Fibroblast of the aortic adventitia (primary cell): ENCODE measurements around the gene CLEC5A. TPM values are rescaled to one million over a fixed set of nuclear protein-coding genes. Genes with fewer than 3 reads are reported as not detected.

Experiments used
- DNase-seq: peaks from one replicate; pipeline ENCODE4 v3.0.0-alpha.2; 2010; ENCODE audit warnings: low read depth
- H3K4me3 ChIP-seq: 2 replicates; pipeline ENCODE4 v1.5.1; 2011; ENCODE audit warnings: low read depth, mild to moderate bottlenecking, control low read depth, low read length, moderate library complexity
- total RNA-seq: library from RNA; depleted of rRNA; stranded (reverse); fragments of >200 nt; gene quantifications from 2 replicates; pipeline ENCODE4 v1.2.3, GENCODE V29; 2012; ENCODE audit warnings: low replicate concordance
- TF ChIP-seq, protein P1 (sequence below): IDR thresholded peaks from 2 replicates; pipeline ENCODE4 v1.5.1; 2011; ENCODE audit warnings: mild to moderate bottlenecking, low read length, control low read depth, inconsistent platforms; ENCODE audit not compliant: insufficient read depth

CLEC5A gene
- total RNA-seq, 1 donor, result not detected

DNA sequence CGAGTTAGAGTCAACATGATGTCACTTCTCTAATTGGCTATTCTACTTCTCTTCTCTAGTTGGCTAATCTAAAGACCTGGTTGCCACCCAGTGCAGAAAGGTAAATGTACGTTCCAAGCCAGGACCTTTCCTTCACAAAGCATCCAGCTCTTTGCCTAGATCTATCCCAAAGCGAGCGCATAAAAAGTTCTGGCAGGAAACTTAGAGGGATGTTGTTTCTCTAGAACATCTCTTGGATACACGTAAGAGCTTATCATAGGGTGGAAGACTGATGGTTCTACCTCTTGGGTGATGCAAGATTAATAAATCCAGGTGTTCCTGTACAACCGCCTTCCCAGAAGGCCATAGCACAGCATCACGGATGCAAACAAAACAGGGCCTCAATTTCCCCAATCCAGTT, 26.9 kb upstream of the CLEC5A start, which contains the start of gene TAS2R38:
TSS of gene TAS2R38 (minus strand) at position 101 of the 400 bp plus-strand sequence. CDS start at position 17, 84 bp downstream.
- H3K4me3 ChIP-seq, result no peak within 1 kb of the TSS
- TF ChIP-seq, protein P1, sequence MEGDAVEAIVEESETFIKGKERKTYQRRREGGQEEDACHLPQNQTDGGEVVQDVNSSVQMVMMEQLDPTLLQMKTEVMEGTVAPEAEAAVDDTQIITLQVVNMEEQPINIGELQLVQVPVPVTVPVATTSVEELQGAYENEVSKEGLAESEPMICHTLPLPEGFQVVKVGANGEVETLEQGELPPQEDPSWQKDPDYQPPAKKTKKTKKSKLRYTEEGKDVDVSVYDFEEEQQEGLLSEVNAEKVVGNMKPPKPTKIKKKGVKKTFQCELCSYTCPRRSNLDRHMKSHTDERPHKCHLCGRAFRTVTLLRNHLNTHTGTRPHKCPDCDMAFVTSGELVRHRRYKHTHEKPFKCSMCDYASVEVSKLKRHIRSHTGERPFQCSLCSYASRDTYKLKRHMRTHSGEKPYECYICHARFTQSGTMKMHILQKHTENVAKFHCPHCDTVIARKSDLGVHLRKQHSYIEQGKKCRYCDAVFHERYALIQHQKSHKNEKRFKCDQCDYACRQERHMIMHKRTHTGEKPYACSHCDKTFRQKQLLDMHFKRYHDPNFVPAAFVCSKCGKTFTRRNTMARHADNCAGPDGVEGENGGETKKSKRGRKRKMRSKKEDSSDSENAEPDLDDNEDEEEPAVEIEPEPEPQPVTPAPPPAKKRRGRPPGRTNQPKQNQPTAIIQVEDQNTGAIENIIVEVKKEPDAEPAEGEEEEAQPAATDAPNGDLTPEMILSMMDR, result no peak
- no peak for DNase-seq

DNA sequence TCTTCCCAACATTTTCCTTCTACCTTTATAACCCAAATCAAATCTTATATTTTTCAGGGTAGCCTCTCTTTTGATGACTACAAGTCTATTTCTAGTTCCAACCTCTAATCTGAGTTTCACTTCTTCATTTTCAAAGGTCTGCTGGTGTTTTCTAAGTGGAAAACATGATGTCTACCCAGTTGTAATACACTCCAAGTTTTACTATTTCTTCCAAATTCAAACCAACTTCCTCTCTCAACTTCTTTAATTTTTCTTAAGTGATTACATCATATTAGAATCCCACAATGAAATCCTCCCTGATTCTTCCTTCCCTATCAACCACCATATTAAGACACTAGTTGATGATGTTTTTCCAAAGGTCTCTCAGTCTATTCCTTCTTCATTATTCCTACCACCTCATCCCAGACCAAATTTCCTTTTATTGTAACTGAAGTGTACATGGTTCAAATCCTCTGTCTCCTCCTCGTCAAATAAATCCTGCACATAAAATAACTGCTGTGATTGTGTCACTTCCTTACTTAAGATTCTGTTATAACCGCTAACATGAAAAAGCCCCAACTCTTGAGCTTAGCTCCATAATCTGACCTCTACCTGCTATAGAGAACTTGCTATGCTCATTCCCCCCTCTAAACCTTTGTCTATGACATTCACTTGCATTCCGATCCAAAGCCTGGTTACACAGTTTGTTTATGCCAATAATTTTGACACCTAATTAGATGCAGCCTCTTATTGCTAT, 14.1 kb upstream of the CLEC5A start:
- H3K4me3 ChIP-seq, result no peak overlapping the region
- TF ChIP-seq, protein P1, result no peak
- DNase-seq, result no peak

DNA sequence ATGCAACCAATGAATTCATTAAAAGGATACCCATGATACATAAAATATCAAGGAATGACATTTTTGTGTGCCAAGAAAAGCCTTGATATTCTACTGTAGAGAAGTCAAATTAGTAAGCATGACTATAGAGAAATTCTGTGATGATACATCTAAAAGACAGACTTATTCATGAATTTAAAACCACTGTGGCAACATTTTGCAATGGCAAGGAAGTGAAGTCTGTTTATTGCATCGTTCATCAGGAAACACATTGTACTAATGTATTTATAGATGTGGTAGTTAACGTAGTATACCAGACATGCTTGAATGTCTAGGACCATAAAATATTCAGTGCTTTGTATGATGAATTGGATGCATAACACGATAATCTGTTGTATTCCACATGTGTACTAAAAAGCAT, 9.3 kb upstream of the CLEC5A start:
- TF ChIP-seq, protein P1, result no peak
- no peak overlapping the region for H3K4me3 ChIP-seq
- no peak for DNase-seq

DNA sequence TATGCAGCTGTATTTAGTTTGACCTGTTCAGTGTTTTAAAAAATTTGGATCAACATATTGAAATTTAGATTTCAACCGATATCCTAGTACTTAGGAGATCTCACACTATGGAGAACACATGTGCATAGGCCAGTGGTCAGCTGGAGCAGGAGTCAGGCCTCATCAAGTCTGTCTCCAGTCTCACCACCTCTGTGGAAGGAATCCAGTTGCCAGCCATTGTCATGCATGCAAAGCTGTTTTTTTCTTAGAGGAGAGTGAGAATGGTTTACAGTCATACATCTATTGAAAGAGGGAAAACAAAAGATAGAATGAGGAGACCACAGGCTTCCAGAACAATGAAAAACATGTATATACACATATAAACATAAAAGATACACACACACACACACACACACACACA, 7.6 kb upstream of the CLEC5A start:
- H3K4me3 ChIP-seq, result no peak overlapping the region
- DNase-seq, result no peak
- TF ChIP-seq, protein P1, result no peak

DNA sequence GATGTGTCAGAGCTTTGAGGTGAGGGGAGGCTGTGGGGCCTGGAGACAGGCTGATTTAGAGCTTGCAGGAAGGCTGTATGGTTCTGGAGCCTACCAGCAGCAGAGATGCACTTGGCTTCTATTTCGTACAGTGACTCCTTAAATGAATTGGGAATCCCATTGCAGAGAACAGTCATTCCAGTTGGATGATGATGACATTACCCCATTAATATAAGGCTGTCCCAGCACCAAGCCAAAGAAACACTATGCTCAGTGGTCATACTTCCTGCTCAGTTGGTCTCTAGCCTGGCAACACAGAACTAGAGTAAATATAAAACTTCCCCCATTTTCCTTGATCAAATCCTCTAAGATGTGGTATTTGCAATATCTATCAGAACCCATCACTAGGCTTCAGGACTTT, 5.7 kb upstream of the CLEC5A start:
- H3K4me3 ChIP-seq, result no peak overlapping the region
- TF ChIP-seq, protein P1, result no peak
- DNase-seq, result no peak

DNA sequence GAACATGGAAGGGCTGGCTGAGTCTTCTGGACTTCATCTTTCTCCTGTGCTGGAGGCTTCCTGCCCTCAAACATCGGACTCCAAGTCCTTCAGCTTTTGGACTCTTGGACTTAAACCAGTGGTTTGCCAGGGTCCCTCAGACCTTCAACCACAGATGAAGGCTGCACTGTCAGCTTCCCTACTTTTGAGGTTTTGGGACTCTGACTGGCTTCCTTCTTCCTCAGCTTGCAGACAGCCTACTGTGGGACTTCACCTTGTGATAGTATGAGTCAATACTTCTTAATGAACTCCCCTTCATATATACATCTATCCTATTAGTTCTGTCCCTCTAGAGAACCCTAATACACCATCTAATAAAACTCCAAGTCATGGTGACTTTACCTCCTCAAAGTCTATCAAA, 4.0 kb upstream of the CLEC5A start:
- no peak overlapping the region for H3K4me3 ChIP-seq
- TF ChIP-seq, protein P1, result no peak
- DNase-seq, result no peak

DNA sequence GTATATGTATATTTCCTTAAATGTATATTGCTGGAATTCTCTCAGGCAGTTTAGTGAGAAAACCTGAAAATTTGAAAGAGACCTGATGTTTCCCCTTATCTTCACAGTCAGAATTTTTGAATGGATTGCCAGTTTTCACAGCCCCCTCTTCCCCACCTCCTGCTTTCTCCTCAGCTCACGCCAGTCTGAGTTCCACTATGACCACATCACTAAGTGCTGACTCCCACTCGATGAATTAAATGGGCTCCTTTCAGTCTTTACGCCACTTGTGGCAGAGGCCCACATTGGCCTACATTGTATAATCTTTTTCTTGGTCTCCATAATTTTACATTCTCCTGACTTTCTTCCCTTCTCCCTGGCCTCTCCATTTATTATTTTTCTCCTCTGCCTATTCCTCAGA, 3.1 kb upstream of the CLEC5A start:
- TF ChIP-seq, protein P1, result no peak
- DNase-seq, result no peak
- no peak overlapping the region for H3K4me3 ChIP-seq
